ENCODE data around the gene CPNE6.

GRCh38 chr14:24070285-24071143, 848 bp upstream of the CPNE6 start:
- TF ChIP-seq, protein P1, sequence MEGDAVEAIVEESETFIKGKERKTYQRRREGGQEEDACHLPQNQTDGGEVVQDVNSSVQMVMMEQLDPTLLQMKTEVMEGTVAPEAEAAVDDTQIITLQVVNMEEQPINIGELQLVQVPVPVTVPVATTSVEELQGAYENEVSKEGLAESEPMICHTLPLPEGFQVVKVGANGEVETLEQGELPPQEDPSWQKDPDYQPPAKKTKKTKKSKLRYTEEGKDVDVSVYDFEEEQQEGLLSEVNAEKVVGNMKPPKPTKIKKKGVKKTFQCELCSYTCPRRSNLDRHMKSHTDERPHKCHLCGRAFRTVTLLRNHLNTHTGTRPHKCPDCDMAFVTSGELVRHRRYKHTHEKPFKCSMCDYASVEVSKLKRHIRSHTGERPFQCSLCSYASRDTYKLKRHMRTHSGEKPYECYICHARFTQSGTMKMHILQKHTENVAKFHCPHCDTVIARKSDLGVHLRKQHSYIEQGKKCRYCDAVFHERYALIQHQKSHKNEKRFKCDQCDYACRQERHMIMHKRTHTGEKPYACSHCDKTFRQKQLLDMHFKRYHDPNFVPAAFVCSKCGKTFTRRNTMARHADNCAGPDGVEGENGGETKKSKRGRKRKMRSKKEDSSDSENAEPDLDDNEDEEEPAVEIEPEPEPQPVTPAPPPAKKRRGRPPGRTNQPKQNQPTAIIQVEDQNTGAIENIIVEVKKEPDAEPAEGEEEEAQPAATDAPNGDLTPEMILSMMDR (IDR thresholded peaks at IDR 0.05): no peak
- TF ChIP-seq POLR2A (IDR thresholded peaks at IDR 0.05): no peak
